ENCODE data around the gene UNG. TPM values are rescaled to one million over a fixed set of nuclear protein-coding genes. Genes with fewer than 3 reads are reported as not detected.

UNG gene
- total RNA-seq, 1 experiment from 2014 or later = 99.0 TPM

GRCh38 chr12:109056891-109057290, 40.5 kb upstream of the UNG start:
- H3K27me3 ChIP-seq (ENCODE audit: insufficient read depth, low read length) = no peaks in the 10 kb centered on the region
- no peak for DNase-seq (ENCODE audit: low read depth, low spot score)
- H3K9ac ChIP-seq (ENCODE audit: low read length) = no peak overlapping the region
- H2AFZ ChIP-seq (ENCODE audit: low read depth, low read length, poor library complexity, severe bottlenecking) = no peak overlapping the region
- no peaks in the 10 kb centered on the region for H3K9me2 ChIP-seq (ENCODE audit: insufficient read depth)
- H3K36me3 ChIP-seq (ENCODE audit: control insufficient read depth in 1 of 2, insufficient read depth in 2 of 2, low read length in 2 of 2) = no peaks in the 10 kb centered on the region; a peak in 1 of 4 replicates
- no peak overlapping the region for H3K27ac ChIP-seq (ENCODE audit: low read depth, low read length)
- peaks cover 6 to 11% of the 10 kb centered on the region in 2 experiments; a peak in 2 of 4 replicates for H3K4me1 ChIP-seq (ENCODE audit: control insufficient read depth in 1 of 2, insufficient read depth in 2 of 2, low read length in 2 of 2)
- no TSS peak for BruUV-seq (replicated peaks)
- intact Hi-C loops (cut with micrococcal nuclease) = no loop called here
- H3K4me3 ChIP-seq (replicated peaks in 1 of 2; ENCODE audit: low read depth in 1 of 2, low read length in 2 of 2) = no peak overlapping the region
- H3K9me3 ChIP-seq (ENCODE audit: control insufficient read depth in 1 of 2, insufficient read depth in 1 of 2, low read depth in 1 of 2, low read length in 2 of 2) = no peaks in the 10 kb centered on the region
- ChIA-PET RAD21 (ENCODE audit: low non-redundant PET in 1 of 2, low total read pairs in 2 of 2, uncharacterized antibody in 2 of 2, unreplicated experiment in 2 of 2) (no interaction called here), POLR2A (no interaction called here), CTCF (no interaction called here)
- H3K79me2 ChIP-seq (ENCODE audit: insufficient read depth, low read length) = no peaks in the 10 kb centered on the region
- no peak overlapping the region for H3K4me2 ChIP-seq (ENCODE audit: low read length)
- ATAC-seq = no peak
- no peaks in the 10 kb centered on the region for H4K20me1 ChIP-seq (ENCODE audit: insufficient read depth)
- TF ChIP-seq EZH2phosphoT487 (IDR thresholded peaks at IDR 0.05; ENCODE audit: borderline replicate concordance) (no peak), POLR2AphosphoS5 (IDR thresholded peaks at IDR 0.05; ENCODE audit: low read depth, low read length) (no peak), ZNF274 (IDR thresholded peaks at IDR 0.05; ENCODE audit: low read depth, low read length) (no peak)

- Histone ChIP-seq H3K4me1 (ENCODE audit: control insufficient read depth in 1 of 2, insufficient read depth in 2 of 2, low read length in 2 of 2) (peaks cover 6 to 8% of the 10 kb centered on the region in 2 experiments; a peak in 2 of 4 replicates), H2AFZ (ENCODE audit: low read depth, low read length, poor library complexity, severe bottlenecking) (no peak overlapping the region), H3K36me3 (ENCODE audit: control insufficient read depth in 1 of 2, insufficient read depth in 2 of 2, low read length in 2 of 2) (no peaks in the 10 kb centered on the region; a peak in 1 of 4 replicates), H3K4me2 (ENCODE audit: low read length) (no peak overlapping the region), H3K79me2 (ENCODE audit: insufficient read depth, low read length) (no peaks in the 10 kb centered on the region), H3K27me3 (ENCODE audit: insufficient read depth, low read length) (no peaks in the 10 kb centered on the region), H3K27ac (ENCODE audit: low read depth, low read length) (no peak overlapping the region), H3K9me2 (ENCODE audit: insufficient read depth) (no peaks in the 10 kb centered on the region), H3K4me3 (replicated peaks in 1 of 2; ENCODE audit: low read depth in 1 of 2, low read length in 2 of 2) (no peak overlapping the region), H4K20me1 (ENCODE audit: insufficient read depth) (no peaks in the 10 kb centered on the region), H3K9ac (ENCODE audit: low read length) (no peak overlapping the region), H3K9me3 (ENCODE audit: control insufficient read depth in 1 of 2, insufficient read depth in 1 of 2, low read depth in 1 of 2, low read length in 2 of 2) (no peaks in the 10 kb centered on the region)
- DNase-seq (ENCODE audit: low read depth, low spot score) = no peak
- TF ChIP-seq CBX3 (IDR thresholded peaks at IDR 0.05; ENCODE audit: low read depth) = no peak
- no peak for TF ChIP-seq JUND (IDR thresholded peaks at IDR 0.05)
- TF ChIP-seq YY1 (IDR thresholded peaks at IDR 0.05; ENCODE audit: extremely low read depth, insufficient replicate concordance, low read depth, low read length) = no peak
- no peak for TF ChIP-seq ELF1 (IDR thresholded peaks at IDR 0.05; ENCODE audit: borderline replicate concordance, low read depth)
- TF ChIP-seq EZH2phosphoT487 (IDR thresholded peaks at IDR 0.05; ENCODE audit: borderline replicate concordance) = no peak
- no peak for TF ChIP-seq POLR2AphosphoS5 (IDR thresholded peaks at IDR 0.05; ENCODE audit: low read depth, low read length)
- no peak for TF ChIP-seq SP1 (IDR thresholded peaks at IDR 0.05; ENCODE audit: low read depth)
- intact Hi-C loops (cut with micrococcal nuclease) = no loop called here
- ChIA-PET RAD21 (ENCODE audit: low non-redundant PET in 1 of 2, low total read pairs in 2 of 2, uncharacterized antibody in 2 of 2, unreplicated experiment in 2 of 2) (no interaction called here), POLR2A (no interaction called here), CTCF (no interaction called here)
- ATAC-seq = no peak
- BruUV-seq (replicated peaks) = no TSS peak
Measured at GRCh38 chr12:109057376-109057775, 40.0 kb upstream of the UNG start.

Data from HCT116 (cell line).